HepG2 (cell line): ENCODE measurements around the gene TP53BP2.

ENCODE experiments used
- ARNT2 ChIP-seq: sonication (generic); formaldehyde crosslinking; IDR thresholded peaks from 2 replicates; pipeline ENCODE4 v1.8.0; 2022; ENCODE audit warnings: mild to moderate bottlenecking, low read depth, missing genetic modification reagents, moderate library complexity
- CTCF ChIP-seq: sonication (generic); formaldehyde crosslinking; IDR thresholded peaks from 2 replicates; pipeline ENCODE4 v1.5.0; 2020; ENCODE audit warnings: mild to moderate bottlenecking, missing genetic modification reagents, moderate library complexity
- SP2 ChIP-seq: sonication (generic); formaldehyde crosslinking; IDR thresholded peaks from 2 replicates; pipeline ENCODE4 v1.5.1; 2020; ENCODE audit warnings: mild to moderate bottlenecking, missing genetic modification reagents
- ZBED4 ChIP-seq: sonication (generic); formaldehyde crosslinking; IDR thresholded peaks from 2 replicates; pipeline ENCODE4 v1.4.0; 2020; ENCODE audit warnings: missing genetic modification reagents, borderline replicate concordance
- ZKSCAN1 ChIP-seq: fragments of 150-350 bp; IDR thresholded peaks from 2 replicates; pipeline ENCODE4 v1.6.1; 2014; ENCODE audit warnings: low read length
- ZMYM2 ChIP-seq: sonication (generic); formaldehyde crosslinking; IDR thresholded peaks from 2 replicates; pipeline ENCODE4 v1.8.0; 2022; ENCODE audit warnings: mild to moderate bottlenecking, missing genetic modification reagents
- ZNF124 ChIP-seq: sonication (generic); formaldehyde crosslinking; IDR thresholded peaks from 2 replicates; pipeline ENCODE4 v1.4.0; 2020; ENCODE audit warnings: missing genetic modification reagents
- ZNF546 ChIP-seq: sonication (generic); formaldehyde crosslinking; conservative IDR thresholded peaks from 2 replicates; pipeline ENCODE4 v1.8.1; 2023; ENCODE audit warnings: mild to moderate bottlenecking, missing genetic modification reagents
- ZNF615 ChIP-seq: sonication (generic); formaldehyde crosslinking; IDR thresholded peaks from 2 replicates; pipeline ENCODE4 v1.5.0; 2020; ENCODE audit warnings: mild to moderate bottlenecking, missing genetic modification reagents, borderline replicate concordance

DNA sequence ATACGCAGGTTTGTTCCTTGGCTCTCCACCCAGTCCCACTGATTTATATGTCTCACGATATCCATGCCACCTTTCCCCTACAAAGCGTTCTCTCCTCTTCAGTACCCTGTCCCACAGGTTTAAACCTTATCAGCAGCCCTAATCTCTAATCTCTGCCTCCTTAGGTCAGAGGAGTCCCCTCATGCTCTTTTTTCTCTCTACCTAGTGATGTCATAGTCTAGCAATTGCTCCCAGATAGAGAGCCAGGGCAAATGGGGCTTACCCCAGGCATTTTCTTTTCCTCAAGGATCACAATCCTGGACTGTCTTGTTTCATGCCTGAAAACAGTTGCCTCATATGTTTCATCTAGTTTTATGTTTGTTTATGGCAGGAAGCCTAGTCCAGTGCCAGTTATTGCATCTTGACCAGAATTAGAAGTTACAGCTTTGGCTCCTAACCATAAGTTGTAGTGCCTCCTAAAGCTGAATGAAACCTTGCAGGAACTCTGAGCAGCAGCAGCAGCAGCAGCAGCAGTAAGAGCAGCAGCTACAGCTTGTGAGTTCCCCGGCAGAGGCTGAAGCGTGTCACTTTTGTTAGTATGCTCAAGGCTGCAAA is 26.7 kb upstream of the TP53BP2 start:
- no peak for TF ChIP-seq ZBED4
- TF ChIP-seq SP2 (CRISPR knock-in tag): no peak
- TF ChIP-seq ZMYM2: no peak
- TF ChIP-seq ZNF124 (CRISPR knock-in tag): no peak
- TF ChIP-seq ZKSCAN1: no peak
- no peak for TF ChIP-seq ZNF615 (CRISPR knock-in tag)
- TF ChIP-seq CTCF: no peak
- TF ChIP-seq ARNT2 (CRISPR knock-in tag): no peak
- TF ChIP-seq ZNF546: no peak
